GM19351 (cell line): ENCODE data around the gene SNCG.
"Not testable (repeated sequence)": the region's sequence is repeated elsewhere in the genome, so short reads cannot be mapped to it uniquely, and the experiment has no call there.

Experiments used
- ATAC-seq: cut with Tn5 transposase; IDR thresholded peaks from one replicate; pipeline ENCODE4 v1.9.1; 2021; ENCODE audit warnings: mild to moderate bottlenecking, moderate library complexity; ENCODE audit not compliant: unreplicated experiment

SNCG gene

DNA sequence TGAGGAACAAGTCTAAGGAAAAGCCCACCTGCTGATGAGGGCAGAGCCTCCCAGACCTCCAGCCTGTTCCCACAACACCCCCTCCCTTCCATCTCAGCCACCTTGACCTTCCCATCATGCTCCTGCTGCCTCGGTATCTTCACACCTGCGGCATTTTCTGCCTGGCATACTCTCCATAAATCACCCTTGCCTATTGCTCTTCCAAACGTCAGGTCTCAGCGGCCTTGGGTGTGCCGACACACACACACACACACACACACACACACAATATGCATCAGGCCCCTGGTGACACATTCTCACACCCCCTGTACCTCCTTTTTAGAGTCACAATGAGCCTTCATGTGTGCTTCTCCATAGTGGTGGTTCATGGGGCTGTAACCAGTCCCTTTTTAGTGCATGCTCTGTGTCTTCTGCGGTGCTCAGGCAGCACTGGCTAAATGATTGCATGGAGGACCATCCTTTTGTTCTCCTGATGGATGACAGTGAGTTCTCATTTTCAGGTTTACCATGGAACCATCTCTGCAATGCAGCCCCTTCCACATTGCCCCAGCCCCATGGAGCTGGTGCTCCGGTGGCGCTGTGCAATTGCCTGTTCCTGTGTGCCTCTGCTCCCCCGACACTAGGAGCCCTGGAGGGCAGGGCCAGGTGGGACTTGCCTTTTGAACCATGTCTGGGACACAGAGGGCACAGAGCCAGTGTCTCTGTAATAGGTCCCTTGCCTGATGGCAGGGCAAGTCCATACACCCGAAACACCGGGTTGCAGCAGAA, 14.4 kb downstream of the SNCG start:
- ATAC-seq = no peak

DNA sequence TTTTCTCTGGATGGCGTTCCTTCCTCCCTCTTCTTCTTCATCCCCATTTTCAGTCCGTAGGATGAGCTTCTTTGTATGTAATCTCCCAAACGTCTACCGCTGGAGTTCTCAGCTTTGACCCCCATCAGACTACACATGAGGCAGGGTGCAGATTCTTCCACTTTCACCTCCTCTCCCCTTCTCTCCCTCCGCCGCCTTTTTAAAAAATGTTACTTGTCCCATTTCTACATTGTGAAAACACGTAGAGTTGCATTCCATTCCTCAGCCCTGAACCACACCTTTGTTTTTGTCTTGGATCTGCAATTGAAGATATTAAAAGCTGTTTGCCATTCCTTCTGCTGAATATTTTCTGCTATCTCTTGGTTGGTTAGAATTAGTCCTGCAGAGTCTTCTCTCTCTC, 16.1 kb downstream of the SNCG start:
- ATAC-seq = no peak

DNA sequence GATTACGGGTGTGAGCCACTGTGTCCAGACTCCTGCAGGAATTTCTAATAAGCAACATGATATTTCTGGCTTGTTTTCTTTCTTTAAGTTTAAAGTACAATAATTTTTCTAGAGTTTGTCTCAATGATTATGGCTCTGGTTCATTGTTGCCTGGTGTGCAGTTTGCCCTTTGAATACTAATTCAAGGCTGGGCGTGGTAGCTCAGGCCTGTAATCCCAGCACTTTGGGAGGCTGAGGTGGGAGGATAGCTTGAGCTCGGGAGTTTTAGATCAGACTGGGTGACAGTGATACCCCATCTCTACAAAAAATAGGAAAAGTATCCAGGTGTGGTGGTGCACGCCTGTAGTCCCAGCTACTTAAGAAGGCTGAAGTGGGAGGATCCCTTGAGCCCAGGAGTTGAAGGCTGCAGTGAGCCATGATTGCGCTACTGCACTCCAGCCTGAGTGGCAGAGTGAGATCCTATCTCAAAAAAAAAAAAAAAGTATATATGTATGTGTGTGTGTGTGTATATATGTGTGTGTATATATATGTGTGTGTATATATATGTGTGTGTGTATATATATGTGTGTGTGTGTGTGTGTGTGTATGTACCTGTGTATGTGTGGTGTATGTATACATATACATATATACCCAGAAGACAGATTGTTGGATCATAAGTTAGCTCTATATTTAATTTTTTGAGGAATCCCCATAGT, 18.1 kb downstream of the SNCG start:
- no peak for ATAC-seq

DNA sequence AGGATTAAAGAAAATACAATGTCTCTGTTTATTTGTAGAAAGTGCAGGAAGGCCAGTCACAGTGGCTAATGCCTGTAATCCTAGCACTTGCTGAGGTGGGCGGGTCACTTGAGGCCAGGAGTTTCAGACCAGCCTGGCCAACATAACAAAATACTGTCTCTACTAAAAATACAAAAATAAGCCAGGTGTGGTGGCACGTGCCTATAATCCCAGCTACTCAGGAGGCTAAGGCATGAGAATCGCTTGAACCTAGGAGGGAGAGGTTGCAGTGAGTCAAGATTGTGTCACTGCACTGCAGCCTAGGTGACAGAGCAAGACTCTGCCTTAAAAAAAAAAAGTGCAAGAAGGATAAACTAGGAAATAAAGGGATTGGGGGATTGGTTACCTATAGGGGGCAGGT, 20.1 kb downstream of the SNCG start:
- ATAC-seq = not testable (repeated sequence)

DNA sequence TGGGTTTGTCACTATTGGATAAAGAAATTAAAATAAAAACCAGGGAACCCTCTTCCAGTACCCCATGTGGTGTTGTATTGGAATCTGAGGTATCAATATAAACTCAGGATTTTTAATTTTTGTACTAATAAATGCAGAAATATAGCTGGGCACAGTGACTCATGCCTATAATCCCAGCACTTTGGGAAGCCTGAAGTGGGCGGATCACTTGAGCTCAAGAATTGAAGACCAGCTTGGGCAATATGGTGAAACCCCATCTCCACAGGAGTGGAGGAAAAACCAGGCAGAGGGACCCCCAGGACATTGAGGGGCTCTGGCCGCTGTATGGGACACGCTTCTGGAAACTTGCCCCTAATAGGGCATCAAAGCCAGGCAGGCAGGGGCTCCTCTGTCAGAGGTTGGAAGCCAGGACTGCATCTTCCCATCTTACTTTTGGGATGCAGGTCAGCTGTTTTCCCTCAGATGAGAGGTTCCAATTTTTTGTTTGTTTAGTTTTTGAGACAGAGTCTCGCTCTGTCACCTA, 21.0 kb downstream of the SNCG start:
- no peak for ATAC-seq

DNA sequence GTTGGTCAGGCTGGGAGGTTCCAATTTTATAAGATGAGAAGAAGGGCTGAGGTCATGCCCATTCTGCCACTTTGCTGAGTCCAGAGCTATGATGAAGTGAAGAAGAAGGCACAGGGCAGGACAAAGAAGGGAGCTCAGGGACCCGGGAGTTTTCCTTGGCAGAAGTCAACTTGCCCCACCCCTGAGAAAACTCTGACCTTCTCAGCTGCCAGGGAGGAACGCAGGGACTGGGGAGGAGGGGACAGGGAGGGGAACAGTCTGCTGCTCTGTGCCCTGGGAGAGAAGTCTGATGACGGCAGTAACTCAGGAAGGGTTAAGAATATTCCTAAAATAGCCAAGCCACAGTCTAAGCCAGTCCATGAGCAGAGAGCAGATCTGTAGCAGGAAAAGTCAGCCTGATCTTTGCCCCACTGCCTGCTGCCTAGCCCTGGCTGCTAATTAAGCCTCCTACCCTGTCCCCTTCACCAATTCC, 21.6 kb downstream of the SNCG start:
- no peak for ATAC-seq

- not testable (repeated sequence) for ATAC-seq
Observed at GRCh38 chr10:86981020-86981419, 22.6 kb downstream of the SNCG start.

DNA sequence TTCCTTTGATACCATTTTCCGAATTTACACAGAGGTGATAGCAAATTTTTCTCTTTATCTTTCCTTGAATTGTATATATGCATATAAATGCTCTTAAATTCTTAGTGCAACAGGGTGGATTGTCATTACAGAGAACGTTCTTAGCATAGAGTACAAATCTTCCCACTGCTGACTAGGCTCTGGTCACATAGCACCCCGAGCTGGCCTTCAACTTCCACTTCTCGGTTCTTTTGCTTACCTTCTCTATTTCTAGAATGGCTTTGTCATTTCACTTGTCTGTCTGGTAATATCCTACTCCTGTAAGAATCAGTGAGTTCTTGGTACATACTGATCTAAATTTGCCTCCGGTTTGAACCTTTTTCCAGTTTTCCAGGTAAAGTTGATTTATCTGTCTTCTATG, 23.3 kb downstream of the SNCG start:
- ATAC-seq = no peak

- not testable (repeated sequence) for ATAC-seq
Observed at GRCh38 chr10:86984498-86984897, 26.1 kb downstream of the SNCG start.

GRCh38 chr10:86988520-86988919, 30.1 kb downstream of the SNCG start:
- no peak for ATAC-seq

DNA sequence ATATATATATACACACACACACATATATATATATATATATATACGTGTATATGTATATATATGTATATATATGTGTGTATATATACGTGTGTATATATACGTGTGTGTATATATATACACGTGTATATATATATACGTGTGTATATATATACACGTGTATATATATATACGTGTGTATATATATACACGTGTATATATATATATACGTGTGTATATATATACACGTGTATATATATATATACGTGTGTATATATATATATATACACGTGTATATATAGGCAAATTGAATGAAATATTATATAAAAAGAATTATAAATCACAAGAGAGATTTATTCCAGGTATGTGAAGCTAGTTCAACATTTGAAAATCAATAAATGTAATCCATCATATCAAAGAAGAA, 33.0 kb downstream of the SNCG start:
- ATAC-seq = not testable (repeated sequence)

DNA sequence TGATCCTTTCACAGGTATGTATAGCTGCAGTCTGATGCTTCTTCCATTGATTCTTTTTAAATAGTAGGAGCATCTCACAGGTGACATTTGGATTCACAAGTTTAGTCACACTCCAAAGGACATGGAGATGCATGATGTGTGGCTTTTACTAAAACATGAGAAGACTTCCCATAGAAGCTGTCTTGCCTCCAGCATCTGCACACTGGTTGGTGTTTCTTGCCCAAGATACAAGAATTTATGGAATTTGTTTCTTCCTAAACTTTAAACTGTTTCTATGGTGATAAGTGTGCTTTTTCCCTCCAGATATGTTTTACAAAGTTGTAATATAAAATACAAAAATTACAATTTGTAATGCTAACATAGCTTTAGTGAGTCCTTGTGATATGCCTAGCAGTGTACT, 34.1 kb downstream of the SNCG start:
- no peak for ATAC-seq

DNA sequence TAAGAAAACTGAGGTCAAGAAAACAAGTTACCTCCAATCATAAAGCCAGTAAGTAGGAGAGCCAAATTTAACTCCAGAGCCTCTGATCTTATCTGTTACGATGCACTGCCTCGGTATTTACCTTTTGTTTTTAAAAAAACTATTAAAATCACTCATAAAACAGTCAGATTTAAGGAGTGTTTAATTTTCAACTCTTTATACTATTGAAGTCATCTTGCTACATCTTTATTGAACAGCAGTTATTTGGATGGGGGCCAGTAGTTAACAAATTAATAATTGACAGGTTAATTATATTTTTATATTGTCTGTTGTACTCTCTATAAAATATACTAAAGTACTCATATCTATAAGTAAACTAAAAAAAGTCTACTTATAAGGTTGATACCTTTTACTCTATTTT, 34.5 kb downstream of the SNCG start:
- no peak for ATAC-seq

DNA sequence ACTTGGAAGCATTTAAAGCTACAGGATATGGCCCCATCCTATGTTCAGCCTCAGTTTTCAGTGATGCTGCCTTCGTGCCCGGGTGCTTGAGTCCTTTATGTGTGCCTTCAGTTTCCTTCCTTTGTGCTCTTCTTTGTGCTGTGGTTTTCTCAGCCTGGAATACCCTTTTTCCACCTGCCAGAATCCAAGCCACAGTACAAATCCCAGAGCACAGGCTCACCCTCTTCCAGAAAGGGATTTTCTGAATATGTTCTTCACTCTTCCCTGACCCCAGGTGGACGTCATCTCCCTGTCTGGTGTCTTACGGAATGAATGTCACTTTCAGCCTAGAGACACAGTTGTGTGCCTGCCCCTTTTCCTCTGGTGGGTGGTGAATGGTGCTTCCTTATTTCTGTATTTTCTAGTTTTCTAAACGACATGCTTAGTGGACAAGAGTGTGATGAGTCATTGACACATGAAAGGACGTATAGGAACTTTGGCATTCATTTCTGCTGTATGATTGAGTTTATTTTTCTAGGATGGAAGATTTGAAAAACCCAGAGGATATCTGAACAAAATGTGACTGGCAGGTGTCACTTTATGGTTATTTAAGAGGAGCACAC, 41.5 kb downstream of the SNCG start:
- not testable (repeated sequence) for ATAC-seq

GRCh38 chr10:87000491-87000890, 42.1 kb downstream of the SNCG start:
- no peak for ATAC-seq

DNA sequence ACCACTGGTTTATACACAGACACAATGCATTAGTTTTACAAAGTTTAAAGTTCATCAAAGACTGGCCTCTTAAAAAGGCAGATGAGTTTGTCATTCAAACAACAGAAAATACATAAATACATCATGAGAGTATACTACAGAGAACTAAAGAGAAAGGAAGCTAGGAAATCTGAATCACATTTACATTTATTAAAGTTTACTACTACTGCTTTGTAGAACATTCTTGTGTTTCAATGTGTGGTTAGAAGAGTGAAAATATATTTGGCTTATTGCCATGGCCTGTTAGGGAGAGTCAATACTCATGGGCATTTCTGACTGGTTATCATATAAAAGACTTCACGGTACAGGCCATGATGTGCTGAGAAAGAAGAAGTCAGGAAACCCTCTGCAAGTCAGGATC, 48.7 kb downstream of the SNCG start:
- ATAC-seq = not testable (repeated sequence)

- ATAC-seq = not testable (repeated sequence)
Observed at GRCh38 chr10:87007674-87008073, 49.3 kb downstream of the SNCG start.

DNA sequence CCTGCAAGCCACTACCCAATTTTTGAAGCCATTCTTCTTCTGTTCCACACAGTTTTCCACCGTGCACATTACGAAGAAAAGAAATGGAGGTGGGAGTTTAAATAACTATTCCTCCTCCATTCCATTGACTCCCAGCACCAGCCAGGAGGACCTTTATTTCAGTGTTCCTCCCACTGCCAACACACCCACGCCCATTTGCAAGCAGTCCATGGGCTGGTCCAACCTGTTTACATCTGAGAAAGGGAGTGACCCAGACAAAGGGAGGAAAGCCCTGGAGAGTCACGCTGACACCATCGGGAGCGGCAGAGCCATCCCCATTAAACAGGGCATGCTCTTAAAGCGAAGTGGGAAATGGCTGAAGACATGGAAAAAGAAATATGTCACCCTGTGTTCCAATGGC, 49.9 kb downstream of the SNCG start:
- not testable (repeated sequence) for ATAC-seq

DNA sequence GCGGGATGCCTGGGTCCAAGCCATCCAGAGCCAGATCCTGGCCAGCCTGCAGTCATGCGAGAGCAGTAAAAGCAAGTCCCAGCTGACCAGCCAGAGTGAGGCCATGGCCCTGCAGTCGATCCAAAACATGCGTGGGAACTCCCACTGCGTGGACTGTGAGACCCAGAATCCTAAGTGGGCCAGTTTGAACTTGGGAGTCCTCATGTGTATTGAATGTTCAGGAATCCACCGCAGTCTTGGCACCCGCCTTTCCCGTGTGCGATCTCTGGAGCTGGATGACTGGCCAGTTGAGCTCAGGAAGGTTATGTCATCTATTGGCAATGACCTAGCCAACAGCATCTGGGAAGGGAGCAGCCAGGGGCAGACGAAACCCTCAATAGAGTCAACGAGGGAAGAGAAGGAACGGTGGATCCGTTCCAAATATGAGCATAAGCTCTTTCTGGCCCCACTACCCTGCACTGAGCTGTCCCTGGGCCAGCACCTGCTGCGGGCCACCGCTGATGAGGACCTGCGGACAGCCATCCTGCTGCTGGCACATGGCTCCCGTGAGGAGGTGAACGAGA, 50.8 kb downstream of the SNCG start:
- ATAC-seq = not testable (repeated sequence)
